HL-60 (cell line): Measurements from ENCODE around the gene ANKRD26.

ENCODE experiments used
- DNase-seq, 2 experiments: peaks; one replicate each; pipeline ENCODE4 v3.0.0-alpha.2; 2010 to 2020; ENCODE audit warnings: low read depth in 1 of 2, low spot score in 1 of 2
- H3K27ac ChIP-seq: fragments of 250-450 bp; sonication (Bioruptor Pico); replicated peaks from 2 replicates; pipeline ENCODE4 v1.5.1; 2020; ENCODE audit warnings: mild to moderate bottlenecking, moderate library complexity
- H3K27me3 ChIP-seq: fragments of 250-450 bp; sonication (Bioruptor Pico); 2 replicates; pipeline ENCODE4 v1.5.1; 2021; ENCODE audit warnings: mild to moderate bottlenecking, moderate library complexity; ENCODE audit not compliant: insufficient read depth, poor library complexity, severe bottlenecking
- H3K4me3 ChIP-seq: replicated peaks from 2 replicates; pipeline ENCODE4 v1.5.1; 2011; ENCODE audit warnings: mild to moderate bottlenecking, control low read depth, low read length; ENCODE audit not compliant: insufficient read depth
- GABPA ChIP-seq: IDR thresholded peaks from 2 replicates; pipeline ENCODE4 v1.6.1; 2012; ENCODE audit warnings: low read depth
- POLR2AphosphoS5 ChIP-seq: IDR thresholded peaks from 2 replicates; pipeline ENCODE4 v1.6.1; 2012; ENCODE audit warnings: low read depth
- SPI1 ChIP-seq: IDR thresholded peaks from 2 replicates; pipeline ENCODE4 v1.6.1; 2012; ENCODE audit warnings: low read depth, mild to moderate bottlenecking, borderline replicate concordance
- TF ChIP-seq, protein P1 (sequence below): IDR thresholded peaks from 2 replicates; pipeline ENCODE4 v1.6.1; 2012; ENCODE audit warnings: low read depth; ENCODE audit not compliant: insufficient replicate concordance
- TF ChIP-seq, protein P2 (sequence below): IDR thresholded peaks from one replicate; pipeline ENCODE4 v1.5.1; 2011; ENCODE audit warnings: low read length, control low read depth, inconsistent platforms; ENCODE audit not compliant: insufficient read depth

The ANKRD26 gene

DNA sequence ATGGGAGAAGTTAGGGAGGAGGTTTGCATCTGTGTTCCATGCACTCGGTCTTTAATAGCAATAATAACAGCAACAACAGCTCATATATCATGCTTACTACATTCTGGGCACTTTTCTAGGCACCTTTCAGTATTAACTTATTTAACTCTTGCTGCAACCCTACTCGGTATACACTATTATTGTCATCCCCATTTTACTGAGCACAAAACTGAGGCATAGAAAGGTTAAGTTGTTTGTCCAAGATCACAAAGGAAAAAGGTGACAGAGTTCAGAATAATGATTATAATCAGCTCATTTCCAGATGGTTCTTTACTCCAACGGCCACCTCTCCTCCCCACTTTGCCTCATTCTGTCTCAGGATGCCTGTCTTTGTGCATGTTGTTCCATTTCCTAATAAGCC is 137.5 kb downstream of the ANKRD26 start:
- H3K27me3 ChIP-seq = no peaks in the 10 kb centered on the region
- TF ChIP-seq, protein P1, sequence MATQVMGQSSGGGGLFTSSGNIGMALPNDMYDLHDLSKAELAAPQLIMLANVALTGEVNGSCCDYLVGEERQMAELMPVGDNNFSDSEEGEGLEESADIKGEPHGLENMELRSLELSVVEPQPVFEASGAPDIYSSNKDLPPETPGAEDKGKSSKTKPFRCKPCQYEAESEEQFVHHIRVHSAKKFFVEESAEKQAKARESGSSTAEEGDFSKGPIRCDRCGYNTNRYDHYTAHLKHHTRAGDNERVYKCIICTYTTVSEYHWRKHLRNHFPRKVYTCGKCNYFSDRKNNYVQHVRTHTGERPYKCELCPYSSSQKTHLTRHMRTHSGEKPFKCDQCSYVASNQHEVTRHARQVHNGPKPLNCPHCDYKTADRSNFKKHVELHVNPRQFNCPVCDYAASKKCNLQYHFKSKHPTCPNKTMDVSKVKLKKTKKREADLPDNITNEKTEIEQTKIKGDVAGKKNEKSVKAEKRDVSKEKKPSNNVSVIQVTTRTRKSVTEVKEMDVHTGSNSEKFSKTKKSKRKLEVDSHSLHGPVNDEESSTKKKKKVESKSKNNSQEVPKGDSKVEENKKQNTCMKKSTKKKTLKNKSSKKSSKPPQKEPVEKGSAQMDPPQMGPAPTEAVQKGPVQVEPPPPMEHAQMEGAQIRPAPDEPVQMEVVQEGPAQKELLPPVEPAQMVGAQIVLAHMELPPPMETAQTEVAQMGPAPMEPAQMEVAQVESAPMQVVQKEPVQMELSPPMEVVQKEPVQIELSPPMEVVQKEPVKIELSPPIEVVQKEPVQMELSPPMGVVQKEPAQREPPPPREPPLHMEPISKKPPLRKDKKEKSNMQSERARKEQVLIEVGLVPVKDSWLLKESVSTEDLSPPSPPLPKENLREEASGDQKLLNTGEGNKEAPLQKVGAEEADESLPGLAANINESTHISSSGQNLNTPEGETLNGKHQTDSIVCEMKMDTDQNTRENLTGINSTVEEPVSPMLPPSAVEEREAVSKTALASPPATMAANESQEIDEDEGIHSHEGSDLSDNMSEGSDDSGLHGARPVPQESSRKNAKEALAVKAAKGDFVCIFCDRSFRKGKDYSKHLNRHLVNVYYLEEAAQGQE = no peak
- no peak overlapping the region for H3K27ac ChIP-seq
- DNase-seq = no peak
- H3K4me3 ChIP-seq = no peak overlapping the region

DNA sequence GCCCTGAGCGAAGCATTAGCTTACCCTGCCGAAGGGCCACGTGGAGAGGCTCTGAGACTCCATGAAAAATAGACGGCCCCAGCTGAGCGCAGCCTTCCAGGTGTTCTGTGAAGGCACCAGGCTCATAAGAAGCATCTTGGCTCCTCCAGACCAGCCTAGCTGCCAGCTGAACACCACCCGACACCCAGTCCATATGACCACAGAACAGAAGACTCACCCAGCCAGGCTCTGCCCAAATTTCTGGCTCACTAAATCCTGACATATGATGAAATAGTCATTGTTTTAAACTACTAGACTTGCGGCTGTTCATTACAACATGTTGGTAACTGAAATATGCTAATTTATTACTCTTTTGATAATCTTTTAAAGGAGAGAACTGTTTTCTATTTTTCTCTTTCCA is 140.0 kb downstream of the ANKRD26 start:
- no peak for DNase-seq
- Histone ChIP-seq H3K27ac (no peak overlapping the region), H3K27me3 (no peaks in the 10 kb centered on the region), H3K4me3 (no peak overlapping the region)
- TF ChIP-seq, protein P2, sequence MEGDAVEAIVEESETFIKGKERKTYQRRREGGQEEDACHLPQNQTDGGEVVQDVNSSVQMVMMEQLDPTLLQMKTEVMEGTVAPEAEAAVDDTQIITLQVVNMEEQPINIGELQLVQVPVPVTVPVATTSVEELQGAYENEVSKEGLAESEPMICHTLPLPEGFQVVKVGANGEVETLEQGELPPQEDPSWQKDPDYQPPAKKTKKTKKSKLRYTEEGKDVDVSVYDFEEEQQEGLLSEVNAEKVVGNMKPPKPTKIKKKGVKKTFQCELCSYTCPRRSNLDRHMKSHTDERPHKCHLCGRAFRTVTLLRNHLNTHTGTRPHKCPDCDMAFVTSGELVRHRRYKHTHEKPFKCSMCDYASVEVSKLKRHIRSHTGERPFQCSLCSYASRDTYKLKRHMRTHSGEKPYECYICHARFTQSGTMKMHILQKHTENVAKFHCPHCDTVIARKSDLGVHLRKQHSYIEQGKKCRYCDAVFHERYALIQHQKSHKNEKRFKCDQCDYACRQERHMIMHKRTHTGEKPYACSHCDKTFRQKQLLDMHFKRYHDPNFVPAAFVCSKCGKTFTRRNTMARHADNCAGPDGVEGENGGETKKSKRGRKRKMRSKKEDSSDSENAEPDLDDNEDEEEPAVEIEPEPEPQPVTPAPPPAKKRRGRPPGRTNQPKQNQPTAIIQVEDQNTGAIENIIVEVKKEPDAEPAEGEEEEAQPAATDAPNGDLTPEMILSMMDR = no peak
- no peak for TF ChIP-seq POLR2AphosphoS5
- TF ChIP-seq, protein P1 = no peak
- TF ChIP-seq GABPA = no peak
- no peak for TF ChIP-seq SPI1

DNA sequence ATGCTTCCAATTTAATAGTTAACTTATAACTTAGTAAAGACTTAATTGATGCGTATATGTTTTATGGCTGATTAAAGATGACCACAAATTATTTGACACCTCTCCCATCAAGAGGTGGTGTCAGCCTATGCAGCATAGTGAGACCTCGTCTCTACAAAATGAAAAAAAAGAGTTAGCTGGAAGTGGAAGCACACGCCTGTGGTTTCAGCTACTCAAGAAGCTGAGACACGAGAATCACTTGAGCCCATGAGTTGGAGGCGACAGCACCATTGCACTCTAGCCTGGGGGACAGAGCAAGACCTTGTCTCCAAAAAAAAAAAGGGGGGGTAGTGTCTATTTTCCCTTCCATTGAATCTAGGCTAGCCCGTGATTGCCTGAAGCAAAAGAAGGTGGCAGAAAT is 140.5 kb downstream of the ANKRD26 start:
- DNase-seq = no peak
- Histone ChIP-seq H3K27me3 (no peaks in the 10 kb centered on the region), H3K27ac (no peak overlapping the region), H3K4me3 (no peak overlapping the region)
- TF ChIP-seq GABPA (no peak), SPI1 (no peak), POLR2AphosphoS5 (no peak)
- TF ChIP-seq, protein P2 = no peak
